Stomach (tissue), 19 donors: Measurements from ENCODE around the gene PPARA. TPM values are rescaled to one million over a fixed set of nuclear protein-coding genes. Genes with fewer than 3 reads are reported as not detected.
A peak's percentile ranks its signal among the peaks of the same experiment; 100 is the strongest.

Source experiments
- DNase-seq, 2 donors: peaks; one replicate each; pipeline versions ENCODE4 v3.0.0 to v3.0.0-alpha.2; 2013 to 2019
- H3K27ac ChIP-seq, 5 donors: fragments of 200-600 bp in 4 of 5; sonication (generic) in 4 of 5; one replicate each; pipeline ENCODE4 v1.5.1; 2013 to 2019; ENCODE audit warnings: mild to moderate bottlenecking in 1 of 5, moderate library complexity in 1 of 5
- H3K27me3 ChIP-seq, 3 donors: fragments of 200-600 bp; sonication (generic); one replicate each; pipeline ENCODE4 v1.5.1; 2017 to 2019; ENCODE audit warnings: mixed run types in 1 of 3
- H3K36me3 ChIP-seq, 4 donors: fragments of 200-600 bp; sonication (generic); 1 replicate in 3 of 4; 2 replicates in 1 of 4; pipeline ENCODE4 v1.5.1; 2016 to 2019
- H3K4me1 ChIP-seq, 4 donors: fragments of 200-600 bp; sonication (generic); one replicate each; pipeline ENCODE4 v1.5.1; 2016 to 2019
- H3K4me3 ChIP-seq, 4 donors: fragments of 200-600 bp; sonication (generic) in 3 of 4; one replicate each; pipeline ENCODE4 v1.5.1; 2016 to 2019; ENCODE audit warnings: mild to moderate bottlenecking in 1 of 4
- H3K9me3 ChIP-seq, 4 donors: fragments of 200-600 bp; sonication (generic); one replicate each; pipeline ENCODE4 v1.5.1; 2016 to 2019
- CTCF ChIP-seq, 7 experiments: fragments of 450-650 bp in 4 of 7; fragments of 200-600 bp in 3 of 7; sonication (generic) in 3 of 7; IDR thresholded peaks; one replicate each; pipeline ENCODE4 v1.5.1; 2016 to 2019; ENCODE audit warnings: antibody characterized with exemption in 7 of 7, control low read depth in 2 of 7, mild to moderate bottlenecking in 1 of 7
- EP300 ChIP-seq: sonication (generic); formaldehyde crosslinking; IDR thresholded peaks from one replicate; pipeline ENCODE4 v1.6.1; 2017; ENCODE audit warnings: antibody characterized with exemption
- POLR2A ChIP-seq, 4 donors: fragments of 450-650 bp; IDR thresholded peaks; one replicate each; pipeline ENCODE4 v1.6.1; 2016; ENCODE audit warnings: antibody characterized with exemption in 4 of 4, control low read depth in 2 of 4, mild to moderate bottlenecking in 1 of 4, moderate library complexity in 1 of 4
- POLR2AphosphoS5 ChIP-seq, 3 donors: sonication (generic); formaldehyde crosslinking; IDR thresholded peaks; one replicate each; pipeline ENCODE4 v1.6.1; 2016; ENCODE audit warnings: antibody characterized with exemption in 3 of 3
- WGBS, 5 donors: extraction: QIAGEN DNeasy Blood & Tissue Kit in 3 of 5; methylation state at CpG; one replicate each; pipeline versions ENCODE4 v1.1.5 to v1.1.7; 2013 to 2018; 5-methylcytosine and 5-hydroxymethylcytosine counted together
- intact Hi-C: fragments of 100-400 bp; cut with DNase I; formaldehyde crosslinking; loops from one replicate; pipeline ENCODE4 v1.15.1; 2023; ENCODE audit warnings: low total_unique reads
- long read RNA-seq, 10 donors: transcript quantifications; one replicate each; lab custom pipeline, GENCODE V29; 2026
- polyA plus RNA-seq, 3 donors: library from polyadenylated mRNA; stranded (reverse); fragments of 200-250 nt; gene quantifications; one replicate each; pipeline ENCODE4 v1.2.3, GENCODE V29; 2013
- total RNA-seq, 5 donors: library from RNA; depleted of rRNA; stranded (reverse); fragments of >200 nt; gene quantifications; one replicate each; pipeline versions ENCODE4 v1.1.0 to v1.2.3, GENCODE V29; 2014 to 2016
- donor health status: healthy with polysubstance abuse.
- donor health status: Bipolar disorder and iron deficiency.
- donor health status: healthy.

The PPARA gene
- 10 to 100 TPM in 4 of 5 donors, 1 to 10 TPM in 1; 8.2 to 28.8 (median 19.4) TPM for total RNA-seq
- 1 to 10 TPM; 3.4 to 8.6 (median 5.3) TPM for polyA plus RNA-seq
- long read RNA-seq, donor 1: 0 reads
- long read RNA-seq, donor 2, full-length matches to known transcripts: 4 of 4 reads
- long read RNA-seq, donor 2, partial matches to known transcripts: 0 of 4 reads
- long read RNA-seq, donor 2, other reads (novel, unspliced or antisense): 0 of 4 reads
- long read RNA-seq, donor 3: 0 reads
- long read RNA-seq, donor 4: 0 reads
- long read RNA-seq, donor 5, full-length matches to known transcripts: 2 of 2 reads
- long read RNA-seq, donor 5, partial matches to known transcripts: 0 of 2 reads
- long read RNA-seq, donor 5, other reads (novel, unspliced or antisense): 0 of 2 reads
- long read RNA-seq, donor 6, full-length matches to known transcripts: 3 of 33 reads
- long read RNA-seq, donor 6, partial matches to known transcripts: 30 of 33 reads
- long read RNA-seq, donor 6, other reads (novel, unspliced or antisense): 0 of 33 reads
- long read RNA-seq, donor 7: 0 reads
- long read RNA-seq, donor 8, full-length matches to known transcripts: 2 of 2 reads
- long read RNA-seq, donor 8, partial matches to known transcripts: 0 of 2 reads
- long read RNA-seq, donor 8, other reads (novel, unspliced or antisense): 0 of 2 reads
- long read RNA-seq, donor 9, full-length matches to known transcripts: 3 of 3 reads
- long read RNA-seq, donor 9, partial matches to known transcripts: 0 of 3 reads
- long read RNA-seq, donor 9, other reads (novel, unspliced or antisense): 0 of 3 reads
- long read RNA-seq, donor 10, partial matches to known transcripts: 0 of 1 reads
- long read RNA-seq, donor 10, other reads (novel, unspliced or antisense): 0 of 1 reads

GRCh38 chr22:46150034-46150654 is at the start of gene PPARA:
PPARA (plus strand) TSS chr22:46150526; CDS start chr22:46198384, 47,858 bp downstream.
- intact Hi-C loops: no loop called here
- H3K4me3 ChIP-seq: peak within 1 kb of the TSS; percentile 89 to 95 (median 92)
- no peaks in the 10 kb centered on the region for H3K27me3 ChIP-seq
- peaks cover 10 to 60% (median 48%) of the 10 kb centered on the region in 4 donors for H3K4me1 ChIP-seq
- TF ChIP-seq EP300 (no peak), POLR2AphosphoS5 (IDR thresholded peaks at IDR 0.05) (peak in 2 of 3 donors; percentile 5 to 57)
- no peaks in the 10 kb centered on the region for H3K9me3 ChIP-seq
- DNase-seq: peak; percentile 95
- peak within 1 kb of the TSS; percentile 91 to 97 (median 95) for H3K27ac ChIP-seq
- H3K36me3 ChIP-seq: peaks cover 0 to 19% (median 4%) of the 10 kb centered on the region in 4 donors
- 0 to 1% (median 0%) methylated on average over 17 to 94 of the region's 98 CpGs for WGBS, 5 donors

GRCh38 chr22:46102159-46102558 is 48.2 kb upstream of the PPARA start:
- TF ChIP-seq POLR2AphosphoS5 (IDR thresholded peaks at IDR 0.05) (no peak), EP300 (no peak), CTCF (IDR thresholded peaks at IDR 0.05) (no peak), POLR2A (IDR thresholded peaks at IDR 0.05) (no peak)
- DNase-seq: no peak
- intact Hi-C loops: no loop called here
- Histone ChIP-seq H3K36me3 (peaks cover 73 to 94% (median 85%) of the 10 kb centered on the region in 4 donors), H3K4me1 (peaks cover 75 to 100% (median 92%) of the 10 kb centered on the region in 4 donors), H3K4me3 (no peak overlapping the region), H3K9me3 (no peaks in the 10 kb centered on the region), H3K27ac (peak overlapping the region; percentile 21 to 91 (median 90)), H3K27me3 (no peaks in the 10 kb centered on the region)
- 73 to 87% (median 86%) methylated on average over 6 to 11 of the region's 11 CpGs for WGBS, 5 donors

GRCh38 chr22:46102752-46103151 is 47.6 kb upstream of the PPARA start:
- H3K36me3 ChIP-seq: peaks cover 72 to 94% (median 83%) of the 10 kb centered on the region in 4 donors
- intact Hi-C loops: no loop called here
- TF ChIP-seq CTCF (IDR thresholded peaks at IDR 0.05): no peak
- no peak for TF ChIP-seq EP300
- TF ChIP-seq POLR2A (IDR thresholded peaks at IDR 0.05): no peak
- H3K4me1 ChIP-seq: peaks cover 81 to 100% (median 92%) of the 10 kb centered on the region in 4 donors
- DNase-seq: no peak
- WGBS, 5 donors: 45 to 66% (median 53%) methylated on average over 12 to 13 of the region's 13 CpGs
- peak overlapping the region; percentile 65 to 91 (median 90) for H3K27ac ChIP-seq
- H3K4me3 ChIP-seq: no peak overlapping the region
- H3K27me3 ChIP-seq: no peaks in the 10 kb centered on the region
- no peaks in the 10 kb centered on the region for H3K9me3 ChIP-seq

- Histone ChIP-seq H3K4me1 (peaks cover 81 to 100% (median 92%) of the 10 kb centered on the region in 4 donors), H3K9me3 (no peaks in the 10 kb centered on the region), H3K27me3 (no peaks in the 10 kb centered on the region), H3K27ac (peak overlapping the region; percentile 65 to 91 (median 90)), H3K4me3 (no peak overlapping the region), H3K36me3 (peaks cover 68 to 94% (median 80%) of the 10 kb centered on the region in 4 donors)
- intact Hi-C loops: no loop called here
- no peak for DNase-seq
- WGBS, 5 donors: 79 to 95% (median 83%) methylated on average over 12 to 13 of the region's 13 CpGs
- TF ChIP-seq POLR2A (IDR thresholded peaks at IDR 0.05) (no peak), EP300 (no peak), POLR2AphosphoS5 (IDR thresholded peaks at IDR 0.05) (no peak), CTCF (IDR thresholded peaks at IDR 0.05) (no peak)
These were observed 47.1 kb upstream of the PPARA start for GRCh38 chr22:46103181-46103580.
